ENCODE measurements around the gene RAPGEF2.

Gene RAPGEF2

GRCh38 chr4:159281771-159282170 lies 178.9 kb downstream of the RAPGEF2 start:
- no peak for TF ChIP-seq ZFX (IDR thresholded peaks at IDR 0.05; ENCODE audit: borderline replicate concordance)
- no peak for TF ChIP-seq CTCF (IDR thresholded peaks at IDR 0.05)
- no peak overlapping the region; the same call in 1 of the 2 replicates for H3K27ac ChIP-seq

GRCh38 chr4:159282329-159282728 lies 179.4 kb downstream of the RAPGEF2 start:
- H3K27ac ChIP-seq = peak overlapping the region; percentile 42
- TF ChIP-seq CTCF (IDR thresholded peaks at IDR 0.05) (no peak), ZFX (IDR thresholded peaks at IDR 0.05; ENCODE audit: borderline replicate concordance) (no peak)

- TF ChIP-seq CTCF (IDR thresholded peaks at IDR 0.05) (no peak), ZFX (IDR thresholded peaks at IDR 0.05; ENCODE audit: borderline replicate concordance) (no peak)
- H3K27ac ChIP-seq = peak overlapping the region; percentile 42
Observed at GRCh38 chr4:159282944-159283343, 180.1 kb downstream of the RAPGEF2 start.

GRCh38 chr4:159283696-159284095 lies 180.8 kb downstream of the RAPGEF2 start:
- H3K27ac ChIP-seq = no peak overlapping the region
- TF ChIP-seq ZFX (IDR thresholded peaks at IDR 0.05; ENCODE audit: borderline replicate concordance) = no peak
- no peak for TF ChIP-seq CTCF (IDR thresholded peaks at IDR 0.05)

GRCh38 chr4:159284113-159284512 lies 181.2 kb downstream of the RAPGEF2 start:
- TF ChIP-seq CTCF (IDR thresholded peaks at IDR 0.05) (no peak), ZFX (IDR thresholded peaks at IDR 0.05; ENCODE audit: borderline replicate concordance) (no peak)
- H3K27ac ChIP-seq = no peak overlapping the region

- TF ChIP-seq ZFX (IDR thresholded peaks at IDR 0.05; ENCODE audit: borderline replicate concordance) = no peak
- H3K27ac ChIP-seq = no peak overlapping the region
Observed at GRCh38 chr4:159284733-159285132, 181.9 kb downstream of the RAPGEF2 start.

GRCh38 chr4:159287767-159288166 lies 184.9 kb downstream of the RAPGEF2 start:
- no peak for TF ChIP-seq CTCF (IDR thresholded peaks at IDR 0.05)
- no peak for TF ChIP-seq ZFX (IDR thresholded peaks at IDR 0.05; ENCODE audit: borderline replicate concordance)
- H3K27ac ChIP-seq = no peak overlapping the region

GRCh38 chr4:159289682-159290081 lies 186.8 kb downstream of the RAPGEF2 start:
- TF ChIP-seq CTCF (IDR thresholded peaks at IDR 0.05) (no peak), ZFX (IDR thresholded peaks at IDR 0.05; ENCODE audit: borderline replicate concordance) (no peak)
- no peak overlapping the region for H3K27ac ChIP-seq

Data from 22Rv1 (cell line).